K562 (cell line): Measurements from ENCODE around the gene DIS3L. TPM values are rescaled to one million over a fixed set of nuclear protein-coding genes. Genes with fewer than 3 reads are reported as not detected.

Source experiments
- ARHGAP35 ChIP-seq: fragments of 450-650 bp; IDR thresholded peaks from 2 replicates; pipeline ENCODE4 v1.6.1; 2018; ENCODE audit not compliant: partially characterized antibody
- CAMTA2 ChIP-seq: fragments of 250-450 bp; sonication (Bioruptor Pico); conservative IDR thresholded peaks from 2 replicates; pipeline ENCODE4 v1.5.1; 2022
- ETS2 ChIP-seq: IDR thresholded peaks from 2 replicates; pipeline ENCODE4 v1.6.1; 2016; ENCODE audit warnings: borderline replicate concordance, missing genetic modification characterization, mild to moderate bottlenecking, moderate library complexity, missing compliant biosample characterization; ENCODE audit not compliant: poor library complexity, severe bottlenecking
- HDAC3 ChIP-seq: fragments of 450-650 bp; IDR thresholded peaks from 2 replicates; pipeline ENCODE4 v1.6.1; 2018; ENCODE audit warnings: borderline replicate concordance, mild to moderate bottlenecking, moderate library complexity; ENCODE audit not compliant: partially characterized antibody
- NFIX ChIP-seq: fragments of 250-450 bp; sonication (Bioruptor Pico); IDR thresholded peaks from 2 replicates; pipeline ENCODE4 v1.4.0; 2020; ENCODE audit warnings: low read depth, mild to moderate bottlenecking, moderate library complexity
- NR2C2 ChIP-seq, 2 experiments: fragments of 200-800 bp in 1 of 2; sonication (Bioruptor generic) in 1 of 2; sonication (generic) in 1 of 2; formaldehyde crosslinking in 1 of 2; IDR thresholded peaks; 2 replicates each; pipeline versions ENCODE4 v1.6.1 to v1.8.0; 2016 to 2022; ENCODE audit warnings: mild to moderate bottlenecking in 1 of 2, missing compliant biosample characterization in 1 of 2, missing genetic modification characterization in 1 of 2, missing genetic modification reagents in 1 of 2
- POLR2H ChIP-seq: IDR thresholded peaks from 2 replicates; pipeline ENCODE4 v1.6.1; 2016; ENCODE audit warnings: missing genetic modification characterization, low read depth, mild to moderate bottlenecking, control low read depth, missing compliant biosample characterization, moderate library complexity
- SAFB2 ChIP-seq: fragments of 200-400 bp; formaldehyde crosslinking; IDR thresholded peaks from 2 replicates; pipeline ENCODE4 v1.6.1; 2018; ENCODE audit warnings: borderline replicate concordance, low read length, low read depth, moderate library complexity; ENCODE audit not compliant: severe bottlenecking
- SIN3B ChIP-seq: fragments of 450-650 bp; IDR thresholded peaks from 2 replicates; pipeline ENCODE4 v1.6.1; 2017; ENCODE audit warnings: low read depth, mild to moderate bottlenecking, moderate library complexity
- XRCC5 ChIP-seq: fragments of 200-400 bp; formaldehyde crosslinking; IDR thresholded peaks from 2 replicates; pipeline ENCODE4 v1.6.1; 2017; ENCODE audit warnings: low read depth, mild to moderate bottlenecking, low read length
- ZC3H11A ChIP-seq: IDR thresholded peaks from 2 replicates; pipeline ENCODE4 v1.6.1; 2012; ENCODE audit warnings: low read depth, low read length, improper control_type of control experiment
- ZKSCAN3 ChIP-seq: fragments of 250-450 bp; sonication (Bioruptor Pico); IDR thresholded peaks from 2 replicates; pipeline ENCODE4 v1.4.0; 2020
- ZNF212 ChIP-seq: fragments of 450-650 bp; formaldehyde crosslinking; IDR thresholded peaks from 2 replicates; pipeline ENCODE4 v1.4.0; 2020; ENCODE audit warnings: mild to moderate bottlenecking
- ZNF224 ChIP-seq: sonication (generic); formaldehyde crosslinking; IDR thresholded peaks from 2 replicates; pipeline ENCODE4 v1.8.0; 2022; ENCODE audit warnings: mild to moderate bottlenecking, missing genetic modification reagents
- ZNF3 ChIP-seq: fragments of 250-450 bp; sonication (Bioruptor Pico); IDR thresholded peaks from 2 replicates; pipeline ENCODE4 v1.5.0; 2021; ENCODE audit warnings: mild to moderate bottlenecking, moderate library complexity
- polyA plus RNA-seq, 8 experiments: library from polyadenylated mRNA; depleted of rRNA in 4 of 8; stranded (reverse) in 5 of 8; unstranded in 3 of 8; fragments of >200 nt; fragmentation: Nextera tagmentation in 2 of 8; fragmentation: Illumina TruSeq in 1 of 8; extraction: Ambion mirVana in 2 of 8; extraction: Trizol in 1 of 8; gene quantifications; 2 replicates each; pipeline versions ENCODE4 v1.2.1 to v1.2.3, GENCODE V29; 2011 to 2014; ENCODE audit warnings: inconsistent platforms in 1 of 8, missing spikeins in 1 of 8
- total RNA-seq, 7 experiments: library from RNA; depleted of rRNA in 6 of 7; stranded (reverse); fragments of >200 nt in 6 of 7; fragmentation: Illumina TruSeq in 2 of 7; extraction: Trizol in 2 of 7; gene quantifications; 2 replicates each; pipeline versions ENCODE4 v1.2.1 to v1.2.3, GENCODE V29; 2011 to 2021; ENCODE audit warnings: low replicate concordance in 1 of 7
- TF ChIP-seq, protein P1 (sequence below): fragments of 250-450 bp; sonication (Bioruptor Pico); IDR thresholded peaks from 2 replicates; pipeline ENCODE4 v1.4.0; 2020
- TF ChIP-seq, protein P2 (sequence below): fragments of 250-450 bp; sonication (Bioruptor Pico); IDR thresholded peaks from 2 replicates; pipeline ENCODE4 v1.8.0; 2021; ENCODE audit warnings: moderate library complexity, mild to moderate bottlenecking, inconsistent platforms
- TF ChIP-seq, protein P3 (sequence below): sonication (generic); formaldehyde crosslinking; IDR thresholded peaks from 2 replicates; pipeline ENCODE4 v1.8.0; 2022; ENCODE audit warnings: mild to moderate bottlenecking, missing genetic modification reagents

DIS3L gene
- total and polyA plus RNA-seq, 9 of the 15 experiments (the other 6 are each of a cell fraction or from before 2014, with no cell fraction given), result 5.9 to 34.6 (median 16.9) TPM

DNA sequence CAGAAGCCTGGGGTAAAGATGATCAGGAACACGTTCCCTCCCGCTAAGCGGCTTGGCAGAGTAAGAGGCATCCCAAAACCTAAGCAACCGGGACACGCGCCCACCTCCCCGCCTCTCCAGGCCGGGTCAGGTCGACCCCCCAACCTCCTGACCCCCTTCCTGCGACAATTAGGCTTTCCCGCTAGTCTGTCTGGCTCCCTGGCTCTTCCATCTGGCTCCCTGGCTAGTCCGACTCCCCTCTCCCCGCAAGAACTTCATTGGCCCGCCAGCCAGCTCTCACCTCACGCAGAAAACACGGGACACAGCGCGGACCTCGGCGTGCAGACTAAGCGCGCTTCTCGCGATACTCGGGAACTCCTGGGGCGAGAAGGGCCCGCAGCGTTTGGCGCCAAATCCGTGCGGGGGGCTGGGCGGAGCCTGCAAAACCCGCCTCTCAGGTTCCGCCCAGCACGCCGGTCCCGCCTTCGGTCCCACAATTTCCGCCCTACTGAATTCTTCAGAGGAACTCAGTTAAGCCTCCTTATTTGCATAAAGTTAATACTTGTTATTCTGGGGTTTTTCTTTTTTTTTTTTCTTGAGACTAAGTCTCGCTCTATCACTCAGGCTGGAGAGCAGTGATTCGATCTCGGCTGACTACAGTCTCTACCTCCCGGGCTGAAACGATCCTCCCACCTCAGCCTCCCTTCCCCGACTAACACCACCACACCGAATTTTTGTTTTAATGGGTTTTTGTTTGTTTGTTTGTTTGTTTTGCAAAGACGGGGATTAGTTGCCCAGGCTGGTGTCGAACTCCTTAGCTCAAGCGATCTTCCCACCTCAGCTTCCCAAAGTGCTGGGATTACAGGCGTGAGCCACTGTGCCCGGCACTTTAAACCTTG is 63.2 kb downstream of the DIS3L start, which contains the start of gene TIPIN (continued):
- TF ChIP-seq HDAC3, result no peak
- no peak for TF ChIP-seq ZNF212
- TF ChIP-seq NFIX (CRISPR knock-in tag), result no peak
- TF ChIP-seq, protein P1, sequence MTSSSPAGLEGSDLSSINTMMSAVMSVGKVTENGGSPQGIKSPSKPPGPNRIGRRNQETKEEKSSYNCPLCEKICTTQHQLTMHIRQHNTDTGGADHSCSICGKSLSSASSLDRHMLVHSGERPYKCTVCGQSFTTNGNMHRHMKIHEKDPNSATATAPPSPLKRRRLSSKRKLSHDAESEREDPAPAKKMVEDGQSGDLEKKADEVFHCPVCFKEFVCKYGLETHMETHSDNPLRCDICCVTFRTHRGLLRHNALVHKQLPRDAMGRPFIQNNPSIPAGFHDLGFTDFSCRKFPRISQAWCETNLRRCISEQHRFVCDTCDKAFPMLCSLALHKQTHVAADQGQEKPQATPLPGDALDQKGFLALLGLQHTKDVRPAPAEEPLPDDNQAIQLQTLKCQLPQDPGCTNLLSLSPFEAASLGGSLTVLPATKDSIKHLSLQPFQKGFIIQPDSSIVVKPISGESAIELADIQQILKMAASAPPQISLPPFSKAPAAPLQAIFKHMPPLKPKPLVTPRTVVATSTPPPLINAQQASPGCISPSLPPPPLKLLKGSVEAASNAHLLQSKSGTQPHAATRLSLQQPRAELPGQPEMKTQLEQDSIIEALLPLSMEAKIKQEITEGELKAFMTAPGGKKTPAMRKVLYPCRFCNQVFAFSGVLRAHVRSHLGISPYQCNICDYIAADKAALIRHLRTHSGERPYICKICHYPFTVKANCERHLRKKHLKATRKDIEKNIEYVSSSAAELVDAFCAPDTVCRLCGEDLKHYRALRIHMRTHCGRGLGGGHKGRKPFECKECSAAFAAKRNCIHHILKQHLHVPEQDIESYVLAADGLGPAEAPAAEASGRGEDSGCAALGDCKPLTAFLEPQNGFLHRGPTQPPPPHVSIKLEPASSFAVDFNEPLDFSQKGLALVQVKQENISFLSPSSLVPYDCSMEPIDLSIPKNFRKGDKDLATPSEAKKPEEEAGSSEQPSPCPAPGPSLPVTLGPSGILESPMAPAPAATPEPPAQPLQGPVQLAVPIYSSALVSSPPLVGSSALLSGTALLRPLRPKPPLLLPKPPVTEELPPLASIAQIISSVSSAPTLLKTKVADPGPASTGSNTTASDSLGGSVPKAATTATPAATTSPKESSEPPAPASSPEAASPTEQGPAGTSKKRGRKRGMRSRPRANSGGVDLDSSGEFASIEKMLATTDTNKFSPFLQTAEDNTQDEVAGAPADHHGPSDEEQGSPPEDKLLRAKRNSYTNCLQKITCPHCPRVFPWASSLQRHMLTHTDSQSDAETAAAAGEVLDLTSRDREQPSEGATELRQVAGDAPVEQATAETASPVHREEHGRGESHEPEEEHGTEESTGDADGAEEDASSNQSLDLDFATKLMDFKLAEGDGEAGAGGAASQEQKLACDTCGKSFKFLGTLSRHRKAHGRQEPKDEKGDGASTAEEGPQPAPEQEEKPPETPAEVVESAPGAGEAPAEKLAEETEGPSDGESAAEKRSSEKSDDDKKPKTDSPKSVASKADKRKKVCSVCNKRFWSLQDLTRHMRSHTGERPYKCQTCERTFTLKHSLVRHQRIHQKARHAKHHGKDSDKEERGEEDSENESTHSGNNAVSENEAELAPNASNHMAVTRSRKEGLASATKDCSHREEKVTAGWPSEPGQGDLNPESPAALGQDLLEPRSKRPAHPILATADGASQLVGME (CRISPR knock-in tag), result no peak; the same call in 1 of the 2 replicates
- no peak for TF ChIP-seq XRCC5
- no peak for TF ChIP-seq SIN3B
- 0 out of 2 replicates have a peak, but pooled peaks have one; percentile 58 for TF ChIP-seq CAMTA2 (CRISPR knock-in tag)
- TF ChIP-seq NR2C2 (CRISPR knock-in tag; IDR thresholded peaks at IDR 0.05), result peak; percentile 45; the same call in 1 of the 2 replicates
- TF ChIP-seq NR2C2 (tag; IDR thresholded peaks at IDR 0.05), result no peak
- TF ChIP-seq, protein P2, sequence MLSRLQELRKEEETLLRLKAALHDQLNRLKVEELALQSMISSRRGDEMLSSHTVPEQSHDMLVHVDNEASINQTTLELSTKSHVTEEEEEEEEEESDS (CRISPR knock-in tag), result no peak
- no peak for TF ChIP-seq ZNF3
- TF ChIP-seq ZC3H11A, result no peak
- TF ChIP-seq, protein P3, sequence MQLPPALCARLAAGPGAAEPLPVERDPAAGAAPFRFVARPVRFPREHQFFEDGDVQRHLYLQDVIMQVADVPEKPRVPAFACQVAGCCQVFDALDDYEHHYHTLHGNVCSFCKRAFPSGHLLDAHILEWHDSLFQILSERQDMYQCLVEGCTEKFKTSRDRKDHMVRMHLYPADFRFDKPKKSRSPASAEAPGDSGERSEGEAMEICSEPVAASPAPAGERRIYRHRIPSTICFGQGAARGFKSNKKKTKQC (CRISPR knock-in tag), result peak; percentile 33; the same call in 1 of the 2 replicates
- no peak for TF ChIP-seq SAFB2
- TF ChIP-seq POLR2H, result peak; percentile 84
- TF ChIP-seq ZKSCAN3 (CRISPR knock-in tag), result no peak
- no peak for TF ChIP-seq ZNF224 (CRISPR knock-in tag)
- peak; percentile 97 for TF ChIP-seq ARHGAP35
- TF ChIP-seq ETS2 (tag), result no peak
